GM23338 (cell line): Measurements from ENCODE around the gene RPTOR. TPM values are rescaled to one million over a fixed set of nuclear protein-coding genes. Genes with fewer than 3 reads are reported as not detected.

ENCODE experiments used
- ATAC-seq: fragments of 200-7000 bp; cut with Tn5 transposase; 3 replicates; pipeline ENCODE4 v1.9.1; 2020
- DNase-seq: peaks from one replicate; pipeline ENCODE4 v3.0.0-alpha.2; 2015; ENCODE audit warnings: low spot score
- H2AFZ ChIP-seq: fragments of 200-600 bp; sonication (generic); 2 replicates; pipeline ENCODE4 v1.8.0; 2016; ENCODE audit warnings: antibody characterized with exemption, mild to moderate bottlenecking, moderate library complexity
- H3F3A ChIP-seq: fragments of 200-600 bp; sonication (generic); replicated peaks from 2 replicates; pipeline ENCODE4 v1.8.0; 2017; ENCODE audit warnings: antibody characterized with exemption, mixed run types, low read depth
- H3K27ac ChIP-seq: fragments of 200-600 bp; sonication (generic); 2 replicates; pipeline ENCODE4 v1.6.1; 2016; ENCODE audit warnings: low read depth
- H3K27me3 ChIP-seq: fragments of 200-600 bp; sonication (generic); 2 replicates; pipeline ENCODE4 v1.8.0; 2016; ENCODE audit warnings: mild to moderate bottlenecking, mixed run types, moderate library complexity; ENCODE audit not compliant: insufficient read depth
- H3K36me3 ChIP-seq: fragments of 200-600 bp; sonication (generic); 2 replicates; pipeline ENCODE4 v1.8.0; 2016; ENCODE audit warnings: mild to moderate bottlenecking; ENCODE audit not compliant: insufficient read depth
- H3K4me1 ChIP-seq: fragments of 200-600 bp; sonication (generic); 2 replicates; pipeline ENCODE4 v1.8.0; 2016; ENCODE audit warnings: mild to moderate bottlenecking, moderate library complexity; ENCODE audit not compliant: insufficient read depth
- H3K4me2 ChIP-seq: fragments of 200-600 bp; sonication (generic); 2 replicates; pipeline ENCODE4 v1.7.1; 2017; ENCODE audit warnings: mixed run types
- H3K4me3 ChIP-seq: fragments of 200-600 bp; sonication (generic); 2 replicates; pipeline ENCODE4 v1.6.1; 2016; ENCODE audit warnings: mixed run types
- H3K79me2 ChIP-seq: fragments of 200-600 bp; sonication (generic); replicated peaks from 2 replicates; pipeline ENCODE4 v1.8.0; 2017; ENCODE audit warnings: mild to moderate bottlenecking; ENCODE audit not compliant: insufficient read depth
- H3K9me2 ChIP-seq: fragments of 200-600 bp; sonication (generic); 2 replicates; pipeline ENCODE4 v1.8.0; 2017; ENCODE audit not compliant: insufficient read depth
- H4K20me1 ChIP-seq: fragments of 200-600 bp; sonication (generic); replicated peaks from 2 replicates; pipeline ENCODE4 v1.8.0; 2017; ENCODE audit warnings: mild to moderate bottlenecking; ENCODE audit not compliant: insufficient read depth
- H3K27ac Mint-ChIP-seq: 2 replicates; pipeline ENCODE4 v1.8.0; 2020; ENCODE audit warnings: inconsistent platforms, mild to moderate bottlenecking, moderate library complexity, mixed read lengths
- H3K27me3 Mint-ChIP-seq: 3 replicates; pipeline ENCODE4 v1.8.0; 2022; ENCODE audit warnings: low read depth, mild to moderate bottlenecking, moderate library complexity, mixed read lengths, inconsistent platforms; ENCODE audit not compliant: insufficient read depth, poor library complexity
- H3K36me3 Mint-ChIP-seq: 3 replicates; pipeline ENCODE4 v1.8.0; 2021; ENCODE audit warnings: low read depth, mild to moderate bottlenecking, inconsistent platforms, moderate library complexity, mixed read lengths
- H3K4me1 Mint-ChIP-seq: 3 replicates; pipeline ENCODE4 v1.8.0; 2020; ENCODE audit warnings: mild to moderate bottlenecking, inconsistent platforms, mixed read lengths
- H3K4me3 Mint-ChIP-seq: 3 replicates; pipeline ENCODE4 v1.8.0; 2021; ENCODE audit warnings: moderate library complexity, mild to moderate bottlenecking, inconsistent platforms, mixed read lengths
- H3K9me3 Mint-ChIP-seq: 3 replicates; pipeline ENCODE4 v1.8.0; 2020; ENCODE audit warnings: moderate library complexity, mild to moderate bottlenecking, inconsistent platforms, mixed read lengths
- CREB1 ChIP-seq: fragments of 250-450 bp; sonication (Bioruptor Pico); IDR thresholded peaks from 2 replicates; pipeline ENCODE4 v1.5.0; 2020; ENCODE audit warnings: low read depth, mild to moderate bottlenecking, moderate library complexity
- CTCF ChIP-seq, 2 experiments: fragments of 200-600 bp in 1 of 2; sonication (generic) in 1 of 2; conservative IDR thresholded peaks; 2 replicates each; pipeline versions ENCODE4 v1.5.1 to v1.6.1; 2016 to 2017; ENCODE audit warnings: antibody characterized with exemption in 2 of 2, low read depth in 2 of 2, mild to moderate bottlenecking in 2 of 2, moderate library complexity in 1 of 2
- ETS1 ChIP-seq: IDR thresholded peaks from 2 replicates; pipeline ENCODE4 v1.6.1; 2016; ENCODE audit warnings: antibody characterized with exemption
- EZH2 ChIP-seq: fragments of 200-600 bp; sonication (generic); IDR thresholded peaks from one replicate; pipeline ENCODE4 v1.8.0; 2017; ENCODE audit warnings: antibody characterized with exemption, mild to moderate bottlenecking, low read depth; ENCODE audit not compliant: unreplicated experiment
- EZH2phosphoT487 ChIP-seq: fragments of 200-600 bp; sonication (generic); IDR thresholded peaks from one replicate; pipeline ENCODE4 v1.8.1; 2018; ENCODE audit warnings: antibody characterized with exemption; ENCODE audit not compliant: unreplicated experiment
- JUNB ChIP-seq: IDR thresholded peaks from one replicate; pipeline ENCODE4 v1.6.1; 2016; ENCODE audit warnings: antibody characterized with exemption; ENCODE audit not compliant: unreplicated experiment
- NANOG ChIP-seq: IDR thresholded peaks from 2 replicates; pipeline ENCODE4 v1.6.1; 2016; ENCODE audit warnings: antibody characterized with exemption, borderline replicate concordance
- POLR2AphosphoS5 ChIP-seq: IDR thresholded peaks from 2 replicates; pipeline ENCODE4 v1.6.1; 2016; ENCODE audit warnings: antibody characterized with exemption, low read depth
- STAT1 ChIP-seq: IDR thresholded peaks from one replicate; pipeline ENCODE4 v1.6.1; 2016; ENCODE audit warnings: antibody characterized with exemption; ENCODE audit not compliant: unreplicated experiment
- ZNF114 ChIP-seq: fragments of 250-450 bp; sonication (Bioruptor Pico); IDR thresholded peaks from 2 replicates; pipeline ENCODE4 v1.5.0; 2020; ENCODE audit warnings: mild to moderate bottlenecking, moderate library complexity
- ZNF331 ChIP-seq: fragments of 250-450 bp; sonication (Bioruptor Pico); IDR thresholded peaks from 2 replicates; pipeline ENCODE4 v1.5.0; 2020; ENCODE audit warnings: low read depth, mild to moderate bottlenecking, moderate library complexity
- polyA plus RNA-seq: library from polyadenylated mRNA; unstranded; fragments of >200 nt; fragmentation: Nextera tagmentation; extraction: Ambion mirVana; gene quantifications from 2 replicates; pipeline ENCODE4 v1.2.1, GENCODE V29; 2016
- total RNA-seq: library from RNA; depleted of rRNA; stranded (reverse); fragments of >200 nt; shearing (Covaris generic); gene quantifications from 2 replicates; pipeline ENCODE4 v1.2.3, GENCODE V29; 2014

RPTOR gene
- total and polyA plus RNA-seq, 2 experiments from 2014 or later: 9.5 to 38.0 TPM

- Histone ChIP-seq H2AFZ (no peak overlapping the region), H3K27me3 (no peaks in the 10 kb centered on the region), H3K4me1 (peaks cover 16% of the 10 kb centered on the region; the same call in 1 of the 2 replicates), H3K9me2 (no peaks in the 10 kb centered on the region), H3K36me3 (0 out of 2 replicates have a peak, but pooled peaks cover 3% of the 10 kb centered on the region), H3F3A (no peaks in the 10 kb centered on the region; the same call in 1 of the 2 replicates), H3K79me2 (peaks cover 59% of the 10 kb centered on the region), H4K20me1 (peaks cover 4% of the 10 kb centered on the region; the same call in 1 of the 2 replicates), H3K4me3 (no peak overlapping the region), H3K4me2 (no peak overlapping the region), H3K27ac (no peak overlapping the region)
- ATAC-seq (no peak), DNase-seq (no peak)
- no peak for TF ChIP-seq EZH2phosphoT487
- no peak for TF ChIP-seq STAT1
- TF ChIP-seq CREB1 (CRISPR knock-in tag): no peak
- TF ChIP-seq POLR2AphosphoS5: no peak
- TF ChIP-seq EZH2: no peak
- peaks cover 27% of the 10 kb centered on the region for H3K4me1 Mint-ChIP-seq
- H3K4me3 Mint-ChIP-seq: no peak overlapping the region
- H3K36me3 Mint-ChIP-seq: peaks cover 5% of the 10 kb centered on the region; the same call in 1 of the 3 replicates
- H3K27me3 Mint-ChIP-seq: no peaks in the 10 kb centered on the region
- H3K27ac Mint-ChIP-seq: no peak overlapping the region
- no peaks in the 10 kb centered on the region for H3K9me3 Mint-ChIP-seq
Observed at GRCh38 chr17:80712089-80712488, 167.5 kb downstream of the RPTOR start.

GRCh38 chr17:80712606-80713005 is 168.0 kb downstream of the RPTOR start:
- Histone ChIP-seq H3K36me3 (0 out of 2 replicates have a peak, but pooled peaks cover 3% of the 10 kb centered on the region), H3K4me1 (peaks cover 16% of the 10 kb centered on the region; the same call in 1 of the 2 replicates), H3K9me2 (no peaks in the 10 kb centered on the region), H3F3A (no peaks in the 10 kb centered on the region; the same call in 1 of the 2 replicates), H4K20me1 (peaks cover 4% of the 10 kb centered on the region; the same call in 1 of the 2 replicates), H3K4me3 (no peak overlapping the region), H3K4me2 (no peak overlapping the region), H3K79me2 (peaks cover 64% of the 10 kb centered on the region), H3K27ac (no peak overlapping the region), H2AFZ (no peak overlapping the region), H3K27me3 (no peaks in the 10 kb centered on the region)
- no peak for ATAC-seq
- TF ChIP-seq ZNF114 (CRISPR knock-in tag): no peak
- TF ChIP-seq NANOG: no peak
- TF ChIP-seq JUNB: no peak
- TF ChIP-seq POLR2AphosphoS5: no peak
- no peak for TF ChIP-seq ETS1
- TF ChIP-seq CREB1 (CRISPR knock-in tag): no peak
- no peak for TF ChIP-seq STAT1
- TF ChIP-seq CTCF (conservative IDR thresholded peaks at IDR 0.05; ENCODE audit: low read depth in 2 of 2): no peak
- no peak for TF ChIP-seq ZNF331 (CRISPR knock-in tag)
- Mint-ChIP-seq H3K27ac (no peak overlapping the region), H3K27me3 (no peaks in the 10 kb centered on the region), H3K4me3 (no peak overlapping the region), H3K36me3 (peaks cover 5% of the 10 kb centered on the region; the same call in 1 of the 3 replicates), H3K4me1 (peaks cover 29% of the 10 kb centered on the region), H3K9me3 (no peaks in the 10 kb centered on the region)
- no peak for DNase-seq
